SJSA1 (cell line): ENCODE measurements around the gene BCKDHA. TPM values are rescaled to one million over a fixed set of nuclear protein-coding genes. Genes with fewer than 3 reads are reported as not detected.
"Not testable (repeated sequence)": the region's sequence is repeated elsewhere in the genome, so short reads cannot be mapped to it uniquely, and the experiment has no call there.

ENCODE experiments used
- DNase-seq, 2 experiments: peaks; one replicate each; pipeline ENCODE4 v3.0.0-alpha.2; 2015 to 2020; ENCODE audit warnings: low spot score in 2 of 2, low read depth in 1 of 2
- H3K27ac ChIP-seq: fragments of 250-450 bp; sonication (Bioruptor Pico); 2 replicates; pipeline ENCODE4 v1.5.1; 2020; ENCODE audit warnings: mild to moderate bottlenecking, moderate library complexity
- H3K27me3 ChIP-seq: fragments of 250-450 bp; sonication (Bioruptor Pico); replicated peaks from 2 replicates; pipeline ENCODE4 v1.5.1; 2020; ENCODE audit warnings: mild to moderate bottlenecking, moderate library complexity
- H3K36me3 ChIP-seq: fragments of 250-450 bp; sonication (Bioruptor Pico); 2 replicates; pipeline ENCODE4 v1.5.1; 2020; ENCODE audit warnings: mild to moderate bottlenecking
- H3K4me1 ChIP-seq: fragments of 250-450 bp; sonication (Bioruptor Pico); replicated peaks from 2 replicates; pipeline ENCODE4 v1.6.1; 2021; ENCODE audit warnings: mild to moderate bottlenecking
- H3K4me3 ChIP-seq: fragments of 250-450 bp; sonication (Bioruptor Pico); 2 replicates; pipeline ENCODE4 v1.5.1; 2020; ENCODE audit warnings: mild to moderate bottlenecking
- H3K9me3 ChIP-seq: fragments of 250-450 bp; sonication (Bioruptor Pico); replicated peaks from 2 replicates; pipeline ENCODE4 v1.5.1; 2020; ENCODE audit warnings: mild to moderate bottlenecking
- total RNA-seq: library from RNA; depleted of rRNA; stranded (reverse); fragments of >200 nt; shearing (Covaris generic); gene quantifications from 2 replicates; pipeline ENCODE4 v1.2.3, GENCODE V29; 2014

BCKDHA gene
- total RNA-seq, 1 experiment from 2014 or later = 25.5 TPM

DNA sequence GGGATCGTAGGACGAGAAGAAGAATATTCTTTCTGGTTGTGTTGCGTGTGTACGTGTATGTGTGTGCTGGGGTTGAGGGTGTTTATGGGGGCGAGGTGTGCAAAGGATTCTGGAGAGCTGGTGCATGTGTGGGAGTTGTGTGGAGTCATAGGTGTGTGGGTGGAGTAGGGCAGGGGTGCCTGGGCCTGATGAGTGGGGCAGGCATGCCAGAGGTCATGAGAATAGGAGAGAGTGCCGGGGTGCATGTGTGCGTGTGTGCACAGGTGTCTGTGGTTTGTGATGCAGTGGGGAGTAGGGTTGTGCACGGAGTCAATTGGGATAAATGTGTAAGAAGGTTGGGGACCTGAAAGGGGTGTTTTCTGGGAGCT lies 20.6 kb upstream of the BCKDHA start:
- Histone ChIP-seq H3K36me3 (no peaks in the 10 kb centered on the region), H3K4me1 (peaks cover 15% of the 10 kb centered on the region), H3K4me3 (no peak overlapping the region)

GRCh38 chr19:41377977-41378709 lies 19.5 kb upstream of the BCKDHA start:
- Histone ChIP-seq H3K9me3 (no peaks in the 10 kb centered on the region), H3K36me3 (no peaks in the 10 kb centered on the region; the same call in 1 of the 2 replicates), H3K27me3 (no peaks in the 10 kb centered on the region), H3K4me1 (peaks cover 15% of the 10 kb centered on the region), H3K27ac (no peak overlapping the region), H3K4me3 (no peak overlapping the region)
- no peak for DNase-seq

More for the DNA sequence above, 20.6 kb upstream of the BCKDHA start:
- Histone ChIP-seq H3K27ac (no peak overlapping the region), H3K27me3 (no peaks in the 10 kb centered on the region), H3K9me3 (no peaks in the 10 kb centered on the region)
- DNase-seq = no peak

GRCh38 chr19:41381536-41381935 lies 16.1 kb upstream of the BCKDHA start:
- H3K27ac ChIP-seq, H3K9me3 ChIP-seq, H3K27me3 ChIP-seq, H3K4me3 ChIP-seq, H3K36me3 ChIP-seq, DNase-seq, H3K4me1 ChIP-seq: not testable (repeated sequence)

DNA sequence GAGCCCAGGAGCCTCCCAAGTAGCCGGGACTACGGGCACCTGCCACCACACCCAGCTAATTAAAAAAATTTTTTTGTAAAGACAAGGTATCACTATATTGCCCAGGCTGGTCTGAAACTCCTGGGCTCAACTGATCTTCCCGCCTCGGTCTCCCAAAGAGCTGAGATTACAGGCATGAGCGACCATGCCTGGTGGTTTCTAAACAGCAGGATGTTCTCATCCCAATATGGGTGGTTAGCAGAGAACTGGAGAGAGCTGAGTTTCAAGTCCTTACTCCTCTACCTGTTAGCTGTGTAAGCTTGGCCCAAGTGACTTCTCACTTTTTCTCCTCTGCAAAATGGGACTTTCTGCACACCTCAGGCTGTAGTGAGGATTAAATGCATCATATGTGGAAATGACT lies 13.3 kb upstream of the BCKDHA start:
- peaks cover 6% of the 10 kb centered on the region; the same call in 1 of the 2 replicates for H3K4me1 ChIP-seq
- no peak overlapping the region for H3K4me3 ChIP-seq
- H3K9me3 ChIP-seq = no peaks in the 10 kb centered on the region
- no peak for DNase-seq
- H3K27me3 ChIP-seq = no peaks in the 10 kb centered on the region
- peaks cover 10% of the 10 kb centered on the region for H3K36me3 ChIP-seq
- no peak overlapping the region for H3K27ac ChIP-seq

GRCh38 chr19:41386442-41386841 lies 11.2 kb upstream of the BCKDHA start:
- no peak for DNase-seq
- Histone ChIP-seq H3K27me3 (no peaks in the 10 kb centered on the region), H3K36me3 (peaks cover 27% of the 10 kb centered on the region), H3K4me3 (no peak overlapping the region), H3K27ac (no peak overlapping the region), H3K9me3 (no peaks in the 10 kb centered on the region), H3K4me1 (no peaks in the 10 kb centered on the region)

- peaks cover 33% of the 10 kb centered on the region for H3K36me3 ChIP-seq
- H3K4me3 ChIP-seq = no peak overlapping the region
- H3K27me3 ChIP-seq = no peaks in the 10 kb centered on the region
- DNase-seq = no peak
- no peaks in the 10 kb centered on the region for H3K9me3 ChIP-seq
- H3K4me1 ChIP-seq = no peaks in the 10 kb centered on the region
- H3K27ac ChIP-seq = no peak overlapping the region
Measured at GRCh38 chr19:41391618-41392017, 6.0 kb upstream of the BCKDHA start.

DNA sequence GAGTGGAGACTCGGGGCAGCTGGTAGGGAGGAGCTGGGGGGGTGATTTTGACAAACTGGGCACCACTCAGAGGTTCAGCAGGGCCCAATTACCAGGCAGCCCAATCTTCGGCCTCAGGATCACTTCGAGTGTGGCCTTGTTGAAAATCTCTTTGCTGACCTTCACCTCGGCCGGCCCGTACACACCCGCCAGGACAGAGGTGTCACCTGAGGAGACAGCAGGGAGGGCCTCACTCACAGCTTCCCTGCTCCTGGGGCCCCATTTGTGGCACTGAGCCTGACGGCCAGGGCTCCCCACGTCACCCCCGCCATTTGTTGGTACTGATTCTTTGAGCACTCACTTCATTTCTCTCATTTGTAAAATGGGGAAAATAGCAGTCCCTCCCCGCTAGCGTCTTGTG lies 4.8 kb upstream of the BCKDHA start:
- no peaks in the 10 kb centered on the region for H3K27me3 ChIP-seq
- DNase-seq = no peak
- no peak overlapping the region for H3K27ac ChIP-seq
- peaks cover 33% of the 10 kb centered on the region for H3K36me3 ChIP-seq
- H3K9me3 ChIP-seq = no peaks in the 10 kb centered on the region
- H3K4me1 ChIP-seq = no peaks in the 10 kb centered on the region
- no peak overlapping the region for H3K4me3 ChIP-seq

DNA sequence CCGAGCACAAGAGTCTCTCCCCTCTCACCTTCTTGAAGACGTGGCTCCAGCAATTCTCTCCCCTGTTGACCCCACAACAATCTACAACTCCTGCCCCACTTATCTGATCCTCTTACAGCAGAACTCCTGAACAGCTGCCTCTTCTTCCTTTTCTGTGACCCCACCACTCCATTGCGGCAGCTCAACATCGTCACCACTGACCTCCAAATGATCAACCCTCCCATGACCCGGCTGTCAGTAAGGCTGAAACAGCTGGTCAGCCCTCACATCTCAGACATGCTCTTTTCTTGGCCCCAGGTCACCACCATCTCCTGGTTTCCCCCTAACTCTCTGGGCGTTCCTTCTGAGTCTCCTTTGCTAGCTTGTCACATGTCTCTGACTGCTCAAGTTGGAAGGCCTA lies 2.3 kb upstream of the BCKDHA start:
- Histone ChIP-seq H3K4me1 (peaks cover 6% of the 10 kb centered on the region), H3K9me3 (no peaks in the 10 kb centered on the region), H3K27ac (no peak overlapping the region), H3K36me3 (peaks cover 17% of the 10 kb centered on the region), H3K27me3 (no peaks in the 10 kb centered on the region), H3K4me3 (no peak overlapping the region)
- DNase-seq = no peak

DNA sequence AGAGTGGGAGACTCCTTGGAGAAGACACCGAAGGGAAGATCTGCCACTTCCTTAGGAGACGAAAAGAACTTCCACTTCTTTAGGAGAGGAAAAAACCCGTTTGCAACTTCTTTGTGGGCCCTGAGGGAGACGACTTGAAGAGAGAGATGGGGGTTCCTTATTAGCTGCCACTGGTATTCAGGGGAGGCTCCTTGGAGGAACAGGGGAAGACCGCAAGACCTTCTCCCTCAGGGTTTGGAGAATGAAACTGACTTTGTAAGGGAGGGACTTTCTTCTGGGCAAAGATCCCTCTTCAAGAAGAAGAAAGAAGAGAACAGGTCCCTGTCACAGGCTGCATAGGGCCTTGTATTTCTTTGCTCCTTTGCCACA lies 416 bp downstream of the BCKDHA start:
- Histone ChIP-seq H3K9me3 (no peaks in the 10 kb centered on the region), H3K4me1 (peaks cover 6% of the 10 kb centered on the region), H3K27me3 (no peaks in the 10 kb centered on the region), H3K36me3 (no peaks in the 10 kb centered on the region), H3K27ac (peak overlapping the region; percentile 92), H3K4me3 (peak overlapping the region; percentile 62)
- no peak for DNase-seq

- H3K9me3 ChIP-seq = no peaks in the 10 kb centered on the region
- DNase-seq = no peak
- H3K27me3 ChIP-seq = no peaks in the 10 kb centered on the region
- H3K27ac ChIP-seq = no peak overlapping the region
- peaks cover 6% of the 10 kb centered on the region for H3K4me1 ChIP-seq
- H3K36me3 ChIP-seq = no peaks in the 10 kb centered on the region
- H3K4me3 ChIP-seq = peak overlapping the region; percentile 62
Measured at GRCh38 chr19:41398598-41398997, 980 bp downstream of the BCKDHA start.

GRCh38 chr19:41399091-41399490 lies 1.5 kb downstream of the BCKDHA start:
- no peak overlapping the region; the same call in 1 of the 2 replicates for H3K4me3 ChIP-seq
- no peak overlapping the region for H3K27ac ChIP-seq
- H3K36me3 ChIP-seq = no peaks in the 10 kb centered on the region
- H3K4me1 ChIP-seq = peaks cover 6% of the 10 kb centered on the region
- H3K27me3 ChIP-seq = no peaks in the 10 kb centered on the region
- H3K9me3 ChIP-seq = no peaks in the 10 kb centered on the region
- DNase-seq = no peak

DNA sequence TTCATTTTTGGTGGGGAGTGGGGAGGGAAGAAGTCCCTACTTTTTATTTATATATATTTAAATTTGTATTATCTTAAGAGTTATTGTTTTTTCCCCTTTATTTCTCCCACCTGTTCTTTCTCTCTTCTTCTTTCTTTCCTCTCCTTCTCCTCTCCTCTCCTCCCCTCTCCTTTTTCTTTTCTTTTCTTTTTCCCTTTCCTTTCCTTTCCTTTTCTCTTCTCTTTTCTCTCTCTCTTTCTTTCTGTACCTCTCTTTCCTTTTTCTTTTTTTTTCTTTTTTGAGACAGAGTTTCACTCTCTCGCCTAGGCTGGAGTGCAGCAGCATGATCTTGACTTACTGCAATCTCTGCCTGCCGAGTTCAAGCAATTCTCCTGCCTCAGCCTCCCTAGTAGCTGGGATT lies 1.9 kb downstream of the BCKDHA start:
- Histone ChIP-seq H3K36me3 (no peaks in the 10 kb centered on the region), H3K27ac (no peak overlapping the region), H3K27me3 (no peaks in the 10 kb centered on the region), H3K9me3 (no peaks in the 10 kb centered on the region), H3K4me3 (no peak overlapping the region), H3K4me1 (peaks cover 6% of the 10 kb centered on the region)
- no peak for DNase-seq

DNA sequence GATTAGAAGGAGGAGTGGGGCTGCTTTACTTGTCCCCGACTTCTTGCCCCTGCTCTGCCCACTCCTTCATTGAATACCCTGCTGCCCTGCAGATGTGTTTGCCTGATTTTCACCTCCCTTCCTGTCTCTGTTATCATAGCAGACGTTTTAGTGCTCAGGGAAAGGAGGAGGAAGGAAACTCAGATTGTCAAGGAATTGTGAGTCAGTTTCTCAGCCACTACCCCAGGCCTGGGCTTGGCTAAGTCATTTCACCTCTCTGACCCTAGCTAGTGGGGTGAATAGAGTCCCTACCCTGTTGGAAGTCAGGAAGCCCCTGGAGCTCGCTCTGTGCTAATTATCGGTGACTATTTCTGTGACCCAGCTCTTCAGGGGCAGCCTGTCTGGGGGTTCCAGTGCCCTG lies 3.9 kb downstream of the BCKDHA start:
- no peaks in the 10 kb centered on the region for H3K27me3 ChIP-seq
- H3K9me3 ChIP-seq = no peaks in the 10 kb centered on the region
- H3K4me1 ChIP-seq = peaks cover 6% of the 10 kb centered on the region
- H3K27ac ChIP-seq = no peak overlapping the region
- no peak for DNase-seq
- H3K4me3 ChIP-seq = no peak overlapping the region
- H3K36me3 ChIP-seq = no peaks in the 10 kb centered on the region

GRCh38 chr19:41402010-41402409 lies 4.4 kb downstream of the BCKDHA start:
- Histone ChIP-seq H3K27ac (no peak overlapping the region), H3K36me3 (no peaks in the 10 kb centered on the region), H3K4me3 (no peak overlapping the region), H3K27me3 (no peaks in the 10 kb centered on the region), H3K4me1 (peaks cover 6% of the 10 kb centered on the region), H3K9me3 (no peaks in the 10 kb centered on the region)
- DNase-seq = no peak
